Loucy (cell line): ENCODE data around the gene AMBRA1.
A peak's percentile ranks its signal among the peaks of the same experiment; 100 is the strongest.

ENCODE experiments used
- H2AFZ ChIP-seq: fragments of 200-600 bp; sonication (generic); 2 replicates; pipeline ENCODE4 v1.6.0; 2016; ENCODE audit warnings: antibody characterized with exemption, mild to moderate bottlenecking, low read length, moderate library complexity
- H3F3A ChIP-seq: fragments of 200-600 bp; 2 replicates; pipeline ENCODE4 v1.6.0; 2016; ENCODE audit warnings: antibody characterized with exemption, low read depth, mild to moderate bottlenecking
- H3K27me3 ChIP-seq: fragments of 200-600 bp; sonication (generic); 2 replicates; pipeline ENCODE4 v1.6.1; 2014; ENCODE audit warnings: low read length, mild to moderate bottlenecking; ENCODE audit not compliant: insufficient read depth, poor library complexity, severe bottlenecking
- H3K36me3 ChIP-seq: fragments of 200-600 bp; sonication (generic); 2 replicates; pipeline ENCODE4 v1.6.1; 2016; ENCODE audit warnings: low read length; ENCODE audit not compliant: insufficient read depth
- H3K4me1 ChIP-seq: fragments of 200-600 bp; sonication (generic); 2 replicates; pipeline ENCODE4 v1.5.1; 2014; ENCODE audit warnings: low read length, mild to moderate bottlenecking; ENCODE audit not compliant: insufficient read depth, poor library complexity, severe bottlenecking
- H3K4me2 ChIP-seq: fragments of 200-600 bp; sonication (generic); 2 replicates; pipeline ENCODE4 v1.6.0; 2014; ENCODE audit warnings: antibody characterized with exemption, low read length, low read depth, mild to moderate bottlenecking; ENCODE audit not compliant: poor library complexity, severe bottlenecking
- H3K4me3 ChIP-seq: fragments of 200-600 bp; sonication (generic); 2 replicates; pipeline ENCODE4 v1.5.1; 2014; ENCODE audit warnings: low read length, mild to moderate bottlenecking, mixed read lengths; ENCODE audit not compliant: poor library complexity, severe bottlenecking
- H3K79me2 ChIP-seq: fragments of 200-600 bp; sonication (generic); 2 replicates; pipeline ENCODE4 v1.6.1; 2014; ENCODE audit warnings: low read length; ENCODE audit not compliant: insufficient read depth
- H3K9ac ChIP-seq: fragments of 200-600 bp; sonication (generic); 2 replicates; pipeline ENCODE4 v1.6.0; 2014; ENCODE audit warnings: mild to moderate bottlenecking, low read depth, low read length, moderate library complexity; ENCODE audit not compliant: poor library complexity, severe bottlenecking
- H3K9me2 ChIP-seq: fragments of 200-600 bp; sonication (generic); replicated peaks from 2 replicates; pipeline ENCODE4 v1.6.1; 2016; ENCODE audit warnings: low read depth, low read length, mixed read lengths
- H3K9me3 ChIP-seq: fragments of 200-600 bp; sonication (generic); 2 replicates; pipeline ENCODE4 v1.6.1; 2014; ENCODE audit warnings: mild to moderate bottlenecking, antibody characterized with exemption, low read length, low read depth; ENCODE audit not compliant: insufficient read depth
- H4K20me1 ChIP-seq: fragments of 200-600 bp; sonication (generic); 2 replicates; pipeline ENCODE4 v1.6.0; 2014; ENCODE audit warnings: antibody characterized with exemption, low read length, mild to moderate bottlenecking; ENCODE audit not compliant: insufficient read depth, poor library complexity, severe bottlenecking
- CTCF ChIP-seq: fragments of 200-600 bp; sonication (generic); conservative IDR thresholded peaks from 2 replicates; pipeline ENCODE4 v1.5.1; 2014; ENCODE audit warnings: mild to moderate bottlenecking, antibody characterized with exemption, low read length
- EZH2phosphoT487 ChIP-seq: fragments of 200-600 bp; IDR thresholded peaks from 2 replicates; pipeline ENCODE4 v1.6.1; 2018; ENCODE audit warnings: antibody characterized with exemption, mild to moderate bottlenecking, moderate library complexity, borderline replicate concordance

The AMBRA1 gene

GRCh38 chr11:46410021-46410420 lies 183.8 kb downstream of the AMBRA1 start:
- Histone ChIP-seq H4K20me1 (no peaks in the 10 kb centered on the region), H3K36me3 (peaks cover 45% of the 10 kb centered on the region; the same call in 1 of the 2 replicates), H3K9me2 (no peaks in the 10 kb centered on the region), H3K4me1 (no peaks in the 10 kb centered on the region), H3K4me2 (no peak overlapping the region), H3K9ac (no peak overlapping the region), H2AFZ (no peak overlapping the region), H3F3A (no peaks in the 10 kb centered on the region), H3K79me2 (no peaks in the 10 kb centered on the region), H3K27me3 (no peaks in the 10 kb centered on the region), H3K9me3 (no peaks in the 10 kb centered on the region), H3K4me3 (no peak overlapping the region)
- TF ChIP-seq CTCF (peak; percentile 37), EZH2phosphoT487 (no peak)

GRCh38 chr11:46408407-46408986 lies 185.3 kb downstream of the AMBRA1 start:
- no peak overlapping the region for H3K4me3 ChIP-seq
- H3K36me3 ChIP-seq = peaks cover 42% of the 10 kb centered on the region; the same call in 1 of the 2 replicates
- H3F3A ChIP-seq = no peaks in the 10 kb centered on the region
- no peaks in the 10 kb centered on the region for H3K79me2 ChIP-seq
- H3K9me3 ChIP-seq = no peaks in the 10 kb centered on the region
- no peak overlapping the region for H3K9ac ChIP-seq
- H4K20me1 ChIP-seq = no peaks in the 10 kb centered on the region
- no peak overlapping the region for H3K4me2 ChIP-seq
- no peak overlapping the region for H2AFZ ChIP-seq
- no peaks in the 10 kb centered on the region for H3K9me2 ChIP-seq
- H3K27me3 ChIP-seq = no peaks in the 10 kb centered on the region
- TF ChIP-seq EZH2phosphoT487 (no peak), CTCF (no peak)
- H3K4me1 ChIP-seq = no peaks in the 10 kb centered on the region

- Histone ChIP-seq H2AFZ (no peak overlapping the region), H4K20me1 (no peaks in the 10 kb centered on the region), H3K4me1 (no peaks in the 10 kb centered on the region), H3K9ac (no peak overlapping the region), H3K9me3 (no peaks in the 10 kb centered on the region), H3K36me3 (peaks cover 42% of the 10 kb centered on the region; the same call in 1 of the 2 replicates), H3K9me2 (no peaks in the 10 kb centered on the region), H3K27me3 (no peaks in the 10 kb centered on the region), H3K4me3 (no peak overlapping the region), H3K79me2 (no peaks in the 10 kb centered on the region), H3K4me2 (no peak overlapping the region), H3F3A (no peaks in the 10 kb centered on the region)
- TF ChIP-seq EZH2phosphoT487 = no peak
- no peak for TF ChIP-seq CTCF
Measured at GRCh38 chr11:46407635-46408034, 186.2 kb downstream of the AMBRA1 start.
